ENCODE measurements around the gene LPAR5. TPM values are rescaled to one million over a fixed set of nuclear protein-coding genes. Genes with fewer than 3 reads are reported as not detected.

The LPAR5 gene
- total RNA-seq, 1 donor from 2014 or later: 7.0 TPM

DNA sequence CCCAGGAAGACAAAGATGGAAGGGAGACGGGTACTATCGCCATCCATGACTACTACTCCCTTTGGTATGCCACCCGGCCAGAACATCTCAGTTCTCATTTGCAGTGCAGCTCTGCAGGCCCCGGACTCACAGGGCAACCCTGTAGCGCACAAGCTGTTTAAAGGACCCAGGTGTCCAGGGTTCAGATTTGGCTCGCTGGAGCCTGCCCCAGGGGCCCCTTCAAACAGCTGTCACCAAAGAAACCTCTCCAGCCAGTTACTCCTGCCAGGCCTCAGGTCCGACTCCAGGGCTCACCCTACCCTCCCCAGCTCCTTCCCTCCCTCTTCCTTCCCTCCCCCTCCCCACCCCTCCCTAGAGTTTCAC is 23.1 kb downstream of the LPAR5 start:
- H3K27me3 ChIP-seq (ENCODE audit: low read depth): no peaks in the 10 kb centered on the region
- H3K9me3 ChIP-seq (replicated peaks): no peaks in the 10 kb centered on the region
- peak overlapping the region; percentile 93 for H3K27ac ChIP-seq (replicated peaks)
- intact Hi-C loops (cut with micrococcal nuclease): no loop called here
- H3K4me3 ChIP-seq: peak overlapping the region; percentile 52
- TF ChIP-seq, protein P1, sequence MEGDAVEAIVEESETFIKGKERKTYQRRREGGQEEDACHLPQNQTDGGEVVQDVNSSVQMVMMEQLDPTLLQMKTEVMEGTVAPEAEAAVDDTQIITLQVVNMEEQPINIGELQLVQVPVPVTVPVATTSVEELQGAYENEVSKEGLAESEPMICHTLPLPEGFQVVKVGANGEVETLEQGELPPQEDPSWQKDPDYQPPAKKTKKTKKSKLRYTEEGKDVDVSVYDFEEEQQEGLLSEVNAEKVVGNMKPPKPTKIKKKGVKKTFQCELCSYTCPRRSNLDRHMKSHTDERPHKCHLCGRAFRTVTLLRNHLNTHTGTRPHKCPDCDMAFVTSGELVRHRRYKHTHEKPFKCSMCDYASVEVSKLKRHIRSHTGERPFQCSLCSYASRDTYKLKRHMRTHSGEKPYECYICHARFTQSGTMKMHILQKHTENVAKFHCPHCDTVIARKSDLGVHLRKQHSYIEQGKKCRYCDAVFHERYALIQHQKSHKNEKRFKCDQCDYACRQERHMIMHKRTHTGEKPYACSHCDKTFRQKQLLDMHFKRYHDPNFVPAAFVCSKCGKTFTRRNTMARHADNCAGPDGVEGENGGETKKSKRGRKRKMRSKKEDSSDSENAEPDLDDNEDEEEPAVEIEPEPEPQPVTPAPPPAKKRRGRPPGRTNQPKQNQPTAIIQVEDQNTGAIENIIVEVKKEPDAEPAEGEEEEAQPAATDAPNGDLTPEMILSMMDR (IDR thresholded peaks at IDR 0.05; ENCODE audit: borderline replicate concordance): no peak
- H3K36me3 ChIP-seq: no peaks in the 10 kb centered on the region
- peaks cover 47% of the 10 kb centered on the region for H3K4me1 ChIP-seq
- no peak for DNase-seq

DNA sequence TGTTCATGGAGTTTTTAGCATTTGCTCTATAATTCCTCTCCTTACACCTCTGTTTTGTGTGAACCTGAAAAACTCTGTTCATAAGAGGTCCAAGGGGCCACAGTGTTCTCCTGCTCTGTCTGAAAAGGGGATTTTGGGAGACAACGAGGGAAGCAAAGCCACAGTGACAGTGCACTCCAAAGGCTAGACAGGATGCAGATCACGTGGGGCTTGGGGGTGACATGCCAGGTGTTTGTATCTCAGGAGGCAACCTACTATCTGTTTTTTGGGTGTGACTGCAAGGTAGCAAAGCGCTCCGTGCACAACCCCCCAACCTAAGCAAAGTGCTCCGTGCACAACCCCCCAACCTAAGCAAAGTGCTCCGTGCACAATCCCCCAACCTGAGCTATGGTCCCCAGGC is 23.5 kb downstream of the LPAR5 start:
- no peaks in the 10 kb centered on the region for H3K27me3 ChIP-seq (ENCODE audit: low read depth)
- no peak for DNase-seq
- TF ChIP-seq, protein P1 (IDR thresholded peaks at IDR 0.05; ENCODE audit: borderline replicate concordance): no peak
- peak overlapping the region; percentile 93 for H3K27ac ChIP-seq (replicated peaks)
- H3K36me3 ChIP-seq: no peaks in the 10 kb centered on the region
- no peaks in the 10 kb centered on the region for H3K9me3 ChIP-seq (replicated peaks)
- H3K4me1 ChIP-seq: peaks cover 48% of the 10 kb centered on the region
- intact Hi-C loops (cut with micrococcal nuclease): no loop called here
- H3K4me3 ChIP-seq: peak overlapping the region; percentile 52

DNA sequence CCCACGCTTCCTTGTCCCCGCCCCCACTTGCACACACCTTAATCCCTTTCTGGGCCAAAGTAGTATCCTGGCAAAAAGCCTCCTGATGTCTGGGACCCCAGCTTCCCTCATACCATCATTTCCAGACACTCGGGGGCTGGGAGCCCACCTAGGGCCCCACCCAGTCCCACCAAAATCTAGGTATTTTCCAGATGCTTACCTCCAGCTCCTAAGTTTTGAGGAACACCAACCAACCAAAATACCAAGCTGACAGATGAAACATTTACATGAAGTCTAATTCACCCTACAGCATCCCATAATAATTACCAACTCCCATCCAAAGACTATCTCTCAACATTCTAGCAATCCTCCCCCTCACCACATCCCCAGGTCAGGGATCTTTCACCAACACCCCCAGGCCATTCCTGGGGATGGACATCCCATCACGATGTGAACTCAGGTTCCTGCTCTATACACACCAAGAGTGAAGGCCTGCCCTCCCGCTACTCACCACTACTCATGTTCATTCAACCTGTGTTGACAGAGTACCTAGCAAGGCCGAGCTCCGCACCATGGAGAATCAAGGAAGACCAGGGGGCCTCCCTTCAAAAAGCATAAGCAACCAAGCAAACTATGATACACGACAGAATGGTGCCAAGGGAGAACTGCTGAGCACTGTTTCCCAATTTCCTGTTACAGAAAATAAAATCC is 27.0 kb downstream of the LPAR5 start:
- DNase-seq: peak; percentile 25
- H3K9me3 ChIP-seq (replicated peaks): no peaks in the 10 kb centered on the region
- no peak overlapping the region for H3K4me3 ChIP-seq
- peaks cover 75% of the 10 kb centered on the region for H3K4me1 ChIP-seq
- TF ChIP-seq, protein P1 (IDR thresholded peaks at IDR 0.05; ENCODE audit: borderline replicate concordance): no peak
- peaks cover 12% of the 10 kb centered on the region for H3K36me3 ChIP-seq
- H3K27ac ChIP-seq (replicated peaks): peak overlapping the region; percentile 84
- H3K27me3 ChIP-seq (ENCODE audit: low read depth): no peaks in the 10 kb centered on the region
- intact Hi-C loops (cut with micrococcal nuclease): no loop called here

DNA sequence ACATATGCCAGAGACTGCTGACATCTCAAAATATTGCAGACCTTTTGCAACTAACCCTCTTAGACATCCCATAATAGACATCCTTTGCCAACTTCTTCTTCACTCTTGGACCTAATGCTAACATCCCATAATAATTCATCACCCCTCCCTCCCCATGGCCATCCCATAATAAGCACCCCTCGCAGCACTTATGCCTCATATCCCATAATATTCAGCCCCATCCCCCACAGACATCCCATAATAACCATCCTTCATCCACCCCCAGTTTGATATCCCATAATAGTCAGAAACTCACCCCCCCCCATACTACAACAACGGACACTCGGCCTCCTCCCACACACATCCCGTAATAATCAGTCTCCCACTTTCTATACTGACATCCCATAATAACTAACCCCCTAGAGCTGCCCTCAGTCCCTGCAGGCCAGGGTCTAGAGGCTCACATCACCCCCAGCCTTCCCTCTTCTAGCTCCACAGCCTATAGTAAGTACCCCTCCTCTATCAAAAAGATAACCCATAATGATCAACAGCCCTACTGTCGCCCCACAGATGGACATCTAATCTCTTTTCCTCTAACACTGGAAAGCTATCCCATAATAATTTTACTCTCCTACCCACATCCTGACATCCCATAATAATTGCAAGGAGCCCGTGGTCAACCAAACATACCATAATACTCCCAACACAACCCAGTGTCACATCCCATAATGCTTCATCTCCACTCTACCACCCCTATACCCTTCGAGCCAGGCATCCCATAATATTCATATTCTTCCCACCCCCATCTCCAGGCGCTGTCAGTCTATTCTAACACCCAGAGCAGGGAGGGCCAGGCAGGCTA is 27.8 kb downstream of the LPAR5 start:
- Histone ChIP-seq H3K4me1 (peaks cover 75% of the 10 kb centered on the region), H3K27ac (replicated peaks) (peak overlapping the region; percentile 84), H3K9me3 (replicated peaks) (no peaks in the 10 kb centered on the region), H3K27me3 (ENCODE audit: low read depth) (no peaks in the 10 kb centered on the region), H3K4me3 (no peak overlapping the region), H3K36me3 (peaks cover 15% of the 10 kb centered on the region)
- intact Hi-C loops (cut with micrococcal nuclease): no loop called here
- TF ChIP-seq, protein P1 (IDR thresholded peaks at IDR 0.05; ENCODE audit: borderline replicate concordance): no peak
- no peak for DNase-seq

DNA sequence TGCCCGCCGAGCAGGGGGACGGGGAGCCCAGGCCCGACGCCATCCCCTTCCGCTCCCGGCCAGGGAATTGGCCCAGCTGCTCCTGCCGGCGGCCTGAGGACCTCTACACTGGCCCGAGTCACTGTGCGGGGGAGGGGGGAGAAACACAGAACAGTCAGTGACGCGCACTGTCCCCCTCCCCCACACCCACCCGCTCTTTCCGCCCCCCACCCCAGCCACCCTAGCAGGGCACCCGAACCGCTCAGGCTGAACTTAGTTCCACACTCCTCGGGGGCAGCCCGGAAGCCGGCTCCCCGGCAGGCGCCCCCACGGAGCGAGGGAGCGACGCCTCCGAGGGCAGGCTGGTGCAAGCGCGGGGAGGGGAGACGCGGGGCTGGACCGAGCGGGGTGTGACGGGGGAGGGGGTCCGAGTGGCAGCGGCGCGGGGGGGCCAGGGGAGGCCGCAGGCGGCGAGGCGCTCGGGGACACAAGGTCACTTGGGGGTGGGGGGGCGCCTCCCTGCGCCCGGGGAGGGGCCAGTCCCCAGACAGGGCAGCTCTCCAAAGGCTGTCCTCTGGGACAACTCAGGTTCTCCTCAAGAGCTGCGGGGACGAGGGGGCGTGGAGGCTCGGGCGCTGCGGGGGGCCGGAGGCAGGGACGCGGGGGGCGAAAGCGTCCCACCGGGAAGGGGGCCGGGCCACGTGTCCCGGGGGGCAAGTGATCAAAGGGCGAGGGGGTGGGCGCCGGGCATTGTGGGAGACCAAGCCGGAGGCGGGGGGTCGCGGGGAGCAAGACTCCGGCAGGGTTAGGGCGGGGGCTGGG is 29.2 kb downstream of the LPAR5 start:
- TF ChIP-seq, protein P1 (IDR thresholded peaks at IDR 0.05; ENCODE audit: borderline replicate concordance): no peak

More for the DNA sequence above, 29.2 kb downstream of the LPAR5 start:
- DNase-seq: peak; percentile 77
- H3K36me3 ChIP-seq: peaks cover 22% of the 10 kb centered on the region
- peak overlapping the region; percentile 99 for H3K27ac ChIP-seq (replicated peaks)
- peaks cover 72% of the 10 kb centered on the region for H3K4me1 ChIP-seq
- H3K27me3 ChIP-seq (ENCODE audit: low read depth): no peaks in the 10 kb centered on the region
- intact Hi-C loops (cut with micrococcal nuclease): no loop called here
- no peaks in the 10 kb centered on the region for H3K9me3 ChIP-seq (replicated peaks)
- peak overlapping the region; percentile 99 for H3K4me3 ChIP-seq

Data from left ventricle myocardium inferior (tissue), 1 donor.